ENCODE data around the gene CYP2A7.
"Not testable (repeated sequence)": the region's sequence is repeated elsewhere in the genome, so short reads cannot be mapped to it uniquely, and the experiment has no call there.

The CYP2A7 gene

DNA sequence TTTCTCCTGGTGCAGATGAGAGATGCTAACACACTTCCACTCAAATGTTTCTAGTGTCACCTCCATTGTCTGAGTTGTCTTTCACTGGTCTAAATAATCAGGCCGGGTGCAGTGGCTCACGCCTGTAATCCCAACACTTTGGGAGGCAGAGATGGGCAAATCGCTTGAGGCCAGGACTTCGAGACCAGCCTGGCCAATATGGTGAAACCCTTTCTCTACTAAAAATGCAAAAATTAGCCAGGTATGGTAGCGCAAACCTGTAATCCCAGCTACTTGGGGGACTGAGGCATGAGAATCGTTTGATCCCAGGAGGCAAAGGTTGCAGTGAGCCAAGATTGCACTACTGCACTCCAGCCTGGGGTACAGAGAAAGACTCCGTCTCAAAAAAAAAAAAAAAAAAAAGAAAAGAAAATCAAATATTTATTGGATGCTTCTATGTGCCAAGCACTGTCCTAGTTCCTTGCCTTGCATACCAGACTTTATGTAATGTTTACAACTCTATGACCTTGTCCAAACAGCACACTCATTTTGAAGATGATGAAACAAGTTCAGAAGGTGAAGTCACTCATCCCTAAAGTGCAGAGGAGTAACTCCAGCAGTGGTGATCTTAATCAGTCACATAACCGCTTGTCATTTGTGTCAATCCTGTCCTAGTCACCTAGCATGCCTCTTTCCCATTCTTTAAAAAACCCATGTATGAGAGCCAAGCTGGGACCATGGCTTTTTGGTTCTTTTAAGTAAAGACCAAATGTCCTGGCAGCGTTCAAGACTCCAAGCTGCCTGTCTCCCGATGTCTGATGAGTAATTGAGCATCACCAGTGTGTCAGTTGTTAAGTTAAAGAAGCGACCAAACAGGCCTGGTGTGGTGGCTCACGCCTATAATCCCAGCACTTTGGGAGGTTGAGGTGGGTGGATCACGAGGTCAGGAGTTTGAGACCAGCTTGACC lies 15.1 kb upstream of the CYP2A7 start:
- not testable (repeated sequence) for DNase-seq

DNA sequence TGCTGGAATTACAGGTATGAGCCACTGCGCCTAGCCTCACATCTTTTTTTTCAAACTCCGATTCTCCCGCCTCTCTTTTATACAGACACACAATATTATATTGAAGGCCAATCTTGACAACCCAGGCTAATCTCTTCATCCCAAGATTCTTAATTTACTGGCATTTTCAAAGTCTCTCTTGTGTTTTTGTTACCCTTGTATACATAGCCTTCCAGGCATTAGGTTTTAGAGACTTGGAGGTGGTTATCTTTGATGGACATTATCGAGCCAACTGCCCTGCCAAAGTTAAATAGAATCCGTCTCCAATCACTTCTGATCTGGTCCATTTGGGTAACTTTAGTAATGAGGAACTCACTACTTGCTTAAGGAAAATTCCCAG lies 14.4 kb upstream of the CYP2A7 start:
- no peak for DNase-seq

DNA sequence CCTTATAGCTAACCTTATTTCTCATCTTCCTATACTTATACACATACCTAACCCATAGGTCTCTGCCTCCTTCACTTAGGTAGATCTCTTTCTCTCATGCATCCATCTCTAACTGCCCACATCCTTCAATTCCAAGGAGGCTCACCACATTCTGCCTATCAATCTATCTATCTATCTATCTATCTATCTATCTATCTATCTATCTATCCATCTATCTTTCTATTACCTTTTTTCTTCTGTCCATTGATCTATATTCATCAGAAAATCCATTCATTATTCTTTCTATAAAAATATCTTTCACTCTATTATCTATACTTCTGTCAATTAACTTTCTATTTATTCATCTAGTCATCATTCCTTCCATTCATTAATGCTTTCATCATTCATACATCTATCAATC lies 11.1 kb upstream of the CYP2A7 start:
- DNase-seq, result no peak

DNA sequence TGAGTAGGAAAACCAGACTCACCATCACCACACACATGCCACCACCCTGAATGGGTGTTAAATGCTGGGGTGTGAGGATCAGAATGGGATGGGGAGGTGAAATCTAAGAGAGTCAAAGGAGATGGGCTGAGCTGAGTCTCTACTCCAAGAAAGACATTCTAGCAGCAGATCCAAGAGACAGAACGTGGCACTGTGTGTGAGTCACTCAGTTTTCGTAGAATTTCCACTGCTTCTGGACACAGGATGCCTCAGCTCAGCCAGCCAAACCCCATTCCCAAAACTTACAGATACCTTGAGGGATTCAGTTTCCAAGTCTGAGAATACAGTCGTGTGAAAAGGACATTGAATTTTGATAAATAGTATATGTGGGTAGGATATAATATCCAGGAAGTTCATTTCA lies 7.3 kb upstream of the CYP2A7 start:
- no peak for DNase-seq

DNA sequence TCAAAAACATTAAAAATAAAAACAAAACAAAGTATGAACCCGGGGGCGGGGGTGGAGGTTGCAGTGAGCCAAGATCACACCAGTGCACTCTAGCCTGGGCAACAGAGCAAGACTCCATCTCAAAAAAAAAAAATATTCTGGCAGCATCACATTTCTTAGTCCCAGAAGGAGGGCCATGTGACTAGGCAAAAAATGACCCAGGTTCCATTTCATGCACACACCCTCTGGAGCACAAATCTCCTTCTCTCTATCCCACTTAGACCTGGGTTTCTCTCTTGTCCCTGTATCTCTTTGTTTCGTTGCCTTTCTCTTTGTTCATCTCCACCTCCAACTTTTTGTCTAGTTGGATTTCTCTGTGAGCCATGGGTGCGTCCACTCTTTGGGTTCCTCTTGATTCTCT lies 6.2 kb upstream of the CYP2A7 start:
- DNase-seq, result no peak

GRCh38 chr19:40884187-40884931 lies 2.3 kb upstream of the CYP2A7 start:
- DNase-seq, result not testable (repeated sequence)

- DNase-seq, result not testable (repeated sequence)
Measured at GRCh38 chr19:40879349-40879748, 2.7 kb downstream of the CYP2A7 start.

- peak; percentile 83 for DNase-seq
Measured at GRCh38 chr19:40875526-40875951, 6.5 kb downstream of the CYP2A7 start.

DNA sequence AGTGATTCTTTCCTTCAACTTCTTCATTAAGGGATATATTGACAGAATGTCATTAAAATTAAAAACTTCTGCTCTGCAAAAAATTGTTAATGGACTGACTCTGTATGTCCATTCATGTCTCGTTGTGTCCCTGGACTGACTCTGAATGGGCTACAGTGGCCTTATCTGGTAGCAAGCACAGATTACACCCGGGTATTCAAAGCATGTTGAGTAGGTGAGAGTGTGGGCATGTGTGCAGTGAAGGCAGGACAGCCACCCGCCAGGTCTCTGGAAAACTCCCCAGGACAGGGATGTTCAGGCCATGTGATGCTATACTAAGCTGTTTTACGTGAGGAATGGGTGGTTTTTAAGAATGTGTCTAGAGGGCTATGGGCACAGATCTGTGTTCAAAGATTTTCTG lies 7.2 kb downstream of the CYP2A7 start:
- not testable (repeated sequence) for DNase-seq

DNA sequence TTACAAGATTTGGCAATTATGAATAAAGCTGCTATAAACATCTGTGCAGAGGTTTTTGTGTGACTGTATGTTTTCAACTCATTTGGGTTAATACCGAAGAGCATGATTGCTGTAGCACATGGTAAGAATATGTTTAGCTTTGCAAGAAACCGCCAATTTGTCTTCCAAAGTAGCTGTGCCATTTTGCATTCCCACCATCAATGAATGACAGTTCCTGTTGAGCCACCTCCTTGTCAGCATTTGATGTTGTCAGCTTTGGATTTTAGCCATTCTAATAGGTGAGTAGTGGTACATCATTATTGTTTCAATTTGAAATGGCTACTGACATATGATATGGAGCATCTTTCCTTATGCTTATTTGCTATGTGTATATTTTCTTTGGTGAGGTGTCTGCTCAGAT lies 8.2 kb downstream of the CYP2A7 start:
- DNase-seq, result not testable (repeated sequence)

- no peak for DNase-seq
Measured at GRCh38 chr19:40872209-40872608, 9.8 kb downstream of the CYP2A7 start.

DNA sequence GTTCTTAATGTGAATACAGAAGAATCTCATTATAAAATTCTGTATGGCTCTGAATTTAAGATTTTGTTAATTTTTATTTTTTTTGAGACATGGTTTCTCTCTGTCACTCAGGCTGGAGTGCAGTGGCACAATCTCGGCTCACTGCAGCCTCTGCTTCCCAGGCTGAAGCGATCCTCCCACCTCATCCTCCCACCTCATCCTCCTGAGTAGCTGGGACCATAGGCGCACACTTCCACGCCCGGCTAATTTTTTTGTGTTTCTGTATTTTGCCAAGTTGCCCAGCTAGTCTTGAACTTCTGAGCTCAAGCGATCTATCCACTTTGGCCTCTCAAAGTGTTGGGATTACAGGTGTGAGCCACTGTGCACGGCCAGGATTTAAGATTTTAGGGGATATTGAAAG lies 14.3 kb downstream of the CYP2A7 start:
- no peak for DNase-seq

GRCh38 chr19:40864739-40865496 lies 17.1 kb downstream of the CYP2A7 start:
- not testable (repeated sequence) for DNase-seq

DNA sequence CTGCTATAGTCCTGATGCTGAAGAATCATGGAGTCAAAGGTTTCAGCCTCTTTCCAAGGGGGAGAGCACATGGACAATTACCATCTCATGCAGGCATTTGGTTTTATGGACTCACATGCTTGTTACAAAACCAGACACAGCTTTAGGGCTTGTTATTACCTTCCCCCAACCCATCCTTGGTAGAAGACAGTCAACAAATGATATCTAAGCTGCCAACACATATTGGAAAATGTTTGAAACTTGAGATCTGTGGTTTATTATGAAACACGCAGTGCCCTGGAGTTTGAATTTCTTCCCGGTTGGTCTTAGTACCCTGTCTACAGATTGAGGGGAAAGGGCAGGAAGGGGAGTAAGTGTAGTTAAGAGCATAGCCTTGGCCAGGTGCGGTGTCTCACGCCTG lies 19.2 kb downstream of the CYP2A7 start:
- no peak for DNase-seq

GRCh38 chr19:40862333-40862732 lies 19.7 kb downstream of the CYP2A7 start:
- no peak for DNase-seq

- DNase-seq, result no peak
Measured at GRCh38 chr19:40858109-40858508, 23.9 kb downstream of the CYP2A7 start.

DNA sequence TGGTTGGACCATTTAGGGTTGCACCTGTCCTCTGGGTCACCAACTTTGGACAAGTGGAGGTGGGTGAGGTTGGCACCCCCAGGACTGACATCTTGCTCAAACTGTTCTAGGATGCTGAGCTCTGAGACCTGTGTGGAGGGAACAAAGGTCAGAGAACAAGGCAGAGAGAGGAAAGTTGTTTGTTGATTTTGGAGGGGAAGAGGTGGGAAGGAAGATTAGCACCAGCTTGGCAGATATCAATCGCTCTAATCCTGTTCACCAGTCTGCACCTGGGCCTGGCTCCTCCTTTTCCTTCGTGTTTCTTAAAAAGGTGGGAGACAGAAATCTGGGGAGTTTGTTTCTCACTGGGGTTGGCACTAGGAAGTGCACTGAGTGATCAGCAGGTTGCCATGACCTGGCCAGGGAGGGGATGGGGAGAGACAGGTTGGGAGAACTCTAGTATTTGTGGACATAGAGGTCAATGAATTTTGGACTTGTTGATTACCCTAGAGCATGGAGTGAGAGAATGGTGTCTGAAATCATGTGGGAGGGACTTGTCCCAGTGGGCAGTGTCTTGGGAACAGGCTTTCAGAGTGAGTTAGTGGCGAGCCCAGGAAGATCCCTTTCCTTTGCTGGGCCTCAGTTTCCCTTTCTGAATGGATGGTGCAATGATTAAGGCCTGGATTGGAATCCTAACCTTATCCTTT lies 29.4 kb downstream of the CYP2A7 start:
- DNase-seq, result not testable (repeated sequence)

- not testable (repeated sequence) for DNase-seq
Measured at GRCh38 chr19:40850277-40850676, 31.8 kb downstream of the CYP2A7 start, which contains the start of gene CYP2A6. CYP2A6 (minus strand) TSS chr19:40850447; CDS start chr19:40850426, 21 bp downstream.

DNA sequence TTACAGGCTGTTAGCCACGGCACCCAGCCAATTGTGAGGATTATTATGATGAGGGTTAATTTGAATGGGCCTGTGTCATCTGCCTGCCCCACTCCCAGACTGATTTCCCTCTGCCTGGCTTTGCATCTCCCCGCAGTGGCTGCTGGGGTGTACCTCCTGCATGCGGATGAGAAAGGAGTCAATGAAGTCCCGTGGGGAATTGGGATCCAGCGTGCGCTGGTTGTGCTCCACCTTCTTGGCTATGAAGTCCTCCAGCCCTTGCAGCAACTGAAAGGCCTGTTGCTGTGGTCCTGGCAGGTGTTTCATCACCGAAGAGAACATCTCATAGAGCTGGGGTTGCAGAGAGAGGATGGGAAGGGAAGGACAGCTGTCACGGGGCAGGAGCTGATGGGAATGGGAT lies 35.3 kb downstream of the CYP2A7 start:
- DNase-seq, result not testable (repeated sequence)

DNA sequence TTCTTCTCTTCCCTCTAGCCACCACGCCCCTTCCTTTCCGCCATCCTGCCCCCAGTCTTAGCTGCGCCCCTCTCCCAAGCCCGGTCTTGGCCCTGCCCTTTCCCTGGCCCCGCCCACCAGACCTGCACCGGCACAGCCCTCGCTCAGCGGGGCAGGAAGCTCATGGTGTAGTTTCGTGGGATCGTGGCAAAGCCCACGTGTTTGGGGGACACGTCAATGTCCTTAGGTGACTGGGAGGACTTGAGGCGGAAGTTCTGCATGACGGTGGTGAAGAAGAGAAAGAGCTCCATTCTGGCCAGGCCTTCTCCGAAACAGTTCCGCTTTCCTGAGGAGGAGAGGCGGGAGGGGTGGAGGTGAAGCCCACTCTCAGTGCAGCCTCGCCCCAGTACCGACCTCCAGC lies 38.4 kb downstream of the CYP2A7 start:
- DNase-seq, result peak; percentile 69

DNA sequence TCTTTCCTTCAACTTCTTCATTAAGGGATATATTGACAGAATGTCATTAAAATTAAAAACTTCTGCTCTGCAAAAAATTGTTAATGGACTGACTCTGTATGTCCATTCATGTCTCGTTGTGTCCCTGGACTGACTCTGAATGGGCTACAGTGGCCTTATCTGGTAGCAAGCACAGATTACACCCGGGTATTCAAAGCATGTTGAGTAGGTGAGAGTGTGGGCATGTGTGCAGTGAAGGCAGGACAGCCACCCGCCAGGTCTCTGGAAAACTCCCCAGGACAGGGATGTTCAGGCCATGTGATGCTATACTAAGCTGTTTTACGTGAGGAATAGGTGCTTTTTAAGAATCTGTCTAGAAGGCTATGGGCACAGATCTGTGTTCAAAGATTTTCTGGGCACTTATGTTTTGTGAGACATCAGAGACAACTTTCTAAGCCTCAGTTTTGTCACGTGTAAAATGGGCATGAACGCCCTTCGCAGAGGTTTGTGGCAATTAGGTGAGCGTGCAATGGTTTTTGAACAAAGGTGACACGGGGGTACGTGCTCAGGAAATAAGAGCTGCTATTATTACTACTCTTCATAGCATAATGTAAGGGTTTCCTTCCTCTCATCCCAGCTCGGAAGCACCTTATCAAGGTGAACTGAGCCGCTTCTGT lies 38.9 kb downstream of the CYP2A7 start:
- DNase-seq, result not testable (repeated sequence)

- DNase-seq, result not testable (repeated sequence)
Measured at GRCh38 chr19:40842012-40842411, 40.0 kb downstream of the CYP2A7 start.

All from activated effector memory CD4-positive, alpha-beta T cell treated with Interleukin-2 at 50 U/mL for 16 hours (primary cell).